ENCODE results near the gene FBN2. TPM values are rescaled to one million over a fixed set of nuclear protein-coding genes. Genes with fewer than 3 reads are reported as not detected.

The FBN2 gene
- total RNA-seq, 1 donor from 2014 or later: 0.11 TPM

- no peaks in the 10 kb centered on the region for H3K9me3 ChIP-seq
- no peak for TF ChIP-seq CTCF (IDR thresholded peaks at IDR 0.05)
- no peaks in the 10 kb centered on the region for H3K27me3 ChIP-seq
- no peaks in the 10 kb centered on the region for H3K4me1 ChIP-seq
- no peak for DNase-seq (ENCODE audit: low spot score in 2 of 2)
- H3K36me3 ChIP-seq: no peaks in the 10 kb centered on the region
- H3K27ac ChIP-seq: no peak overlapping the region
- H3K4me3 ChIP-seq: no peak overlapping the region
- intact Hi-C loops (cut with DNase I): no loop called here
Measured at GRCh38 chr5:128253880-128254279, 284.2 kb downstream of the FBN2 start.

DNA sequence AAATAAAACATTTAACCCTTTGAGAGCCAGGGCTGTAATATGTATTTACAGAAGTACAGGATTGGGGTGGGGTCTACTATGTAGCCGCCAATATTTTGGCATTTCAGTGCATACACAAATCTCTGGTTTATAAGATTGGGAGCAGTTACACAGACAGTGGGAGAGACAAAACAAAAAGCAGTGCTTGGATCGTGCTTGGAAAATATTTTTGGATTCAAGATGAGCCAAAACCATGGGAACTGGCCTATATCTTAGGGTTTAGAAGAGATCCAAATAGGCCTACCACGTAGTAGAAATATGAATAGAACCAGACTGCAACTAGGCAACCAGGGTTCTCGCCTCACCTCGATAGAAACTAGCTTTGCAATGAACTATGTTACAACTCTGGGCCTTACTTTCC is 284.9 kb downstream of the FBN2 start:
- TF ChIP-seq CTCF (IDR thresholded peaks at IDR 0.05): no peak
- Histone ChIP-seq H3K36me3 (no peaks in the 10 kb centered on the region), H3K27me3 (no peaks in the 10 kb centered on the region), H3K4me1 (no peaks in the 10 kb centered on the region), H3K9me3 (no peaks in the 10 kb centered on the region), H3K4me3 (no peak overlapping the region), H3K27ac (no peak overlapping the region)
- no peak for DNase-seq (ENCODE audit: low spot score in 2 of 2)
- intact Hi-C loops (cut with DNase I): no loop called here

GRCh38 chr5:128252756-128253155 is 285.3 kb downstream of the FBN2 start:
- Histone ChIP-seq H3K27ac (no peak overlapping the region), H3K27me3 (no peaks in the 10 kb centered on the region), H3K36me3 (no peaks in the 10 kb centered on the region), H3K4me3 (no peak overlapping the region), H3K9me3 (no peaks in the 10 kb centered on the region), H3K4me1 (no peaks in the 10 kb centered on the region)
- intact Hi-C loops (cut with DNase I): no loop called here
- TF ChIP-seq CTCF (IDR thresholded peaks at IDR 0.05): no peak
- no peak for DNase-seq (ENCODE audit: low spot score in 2 of 2)

DNA sequence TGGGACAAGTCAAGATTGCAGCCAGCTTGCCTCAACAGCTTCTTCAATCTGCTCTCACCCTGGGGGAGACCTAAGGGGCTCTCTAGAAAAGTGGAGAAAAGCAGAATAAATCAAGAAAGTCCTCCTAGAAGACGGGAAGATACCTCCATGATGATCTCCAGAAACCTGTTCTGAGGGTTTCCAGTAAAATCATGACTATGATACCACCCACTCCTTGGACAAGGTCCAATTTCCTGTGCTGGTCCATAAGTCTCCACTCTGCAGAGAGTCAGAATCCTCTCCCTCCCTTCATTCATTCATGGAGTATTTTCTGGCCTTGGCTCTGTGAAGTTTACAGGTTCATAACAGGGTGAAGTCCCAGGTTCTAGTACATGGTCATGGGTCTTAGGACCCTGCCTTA is 285.8 kb downstream of the FBN2 start:
- intact Hi-C loops (cut with DNase I): no loop called here
- no peak overlapping the region for H3K27ac ChIP-seq
- no peaks in the 10 kb centered on the region for H3K36me3 ChIP-seq
- no peaks in the 10 kb centered on the region for H3K9me3 ChIP-seq
- no peak for DNase-seq (ENCODE audit: low spot score in 2 of 2)
- H3K4me3 ChIP-seq: no peak overlapping the region
- TF ChIP-seq CTCF (IDR thresholded peaks at IDR 0.05): no peak
- no peaks in the 10 kb centered on the region for H3K4me1 ChIP-seq
- H3K27me3 ChIP-seq: no peaks in the 10 kb centered on the region

DNA sequence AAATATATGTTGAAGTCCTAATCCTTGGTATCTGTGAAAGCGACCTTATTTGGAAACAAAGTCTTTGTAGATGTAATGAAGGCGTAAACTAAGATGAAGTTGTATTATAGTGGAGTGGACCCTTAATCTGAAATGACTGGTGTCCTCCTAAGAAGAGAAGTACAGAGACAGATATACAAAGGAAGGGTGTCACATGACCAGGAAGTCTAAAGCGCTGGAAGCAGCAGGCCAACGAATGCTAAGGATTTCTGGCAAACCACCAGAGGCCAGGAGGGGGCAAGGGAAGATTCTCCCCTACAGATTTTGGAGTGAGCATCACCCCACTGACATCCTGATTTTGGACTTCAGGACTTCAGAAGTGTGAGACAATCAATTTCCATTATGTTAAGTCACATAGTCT is 292.1 kb downstream of the FBN2 start:
- no peak for TF ChIP-seq CTCF (IDR thresholded peaks at IDR 0.05)
- H3K4me3 ChIP-seq: no peak overlapping the region
- H3K27me3 ChIP-seq: no peaks in the 10 kb centered on the region
- H3K36me3 ChIP-seq: no peaks in the 10 kb centered on the region
- intact Hi-C loops (cut with DNase I): no loop called here
- no peaks in the 10 kb centered on the region for H3K4me1 ChIP-seq
- no peaks in the 10 kb centered on the region for H3K9me3 ChIP-seq
- H3K27ac ChIP-seq: no peak overlapping the region
- no peak for DNase-seq (ENCODE audit: low spot score in 2 of 2)

DNA sequence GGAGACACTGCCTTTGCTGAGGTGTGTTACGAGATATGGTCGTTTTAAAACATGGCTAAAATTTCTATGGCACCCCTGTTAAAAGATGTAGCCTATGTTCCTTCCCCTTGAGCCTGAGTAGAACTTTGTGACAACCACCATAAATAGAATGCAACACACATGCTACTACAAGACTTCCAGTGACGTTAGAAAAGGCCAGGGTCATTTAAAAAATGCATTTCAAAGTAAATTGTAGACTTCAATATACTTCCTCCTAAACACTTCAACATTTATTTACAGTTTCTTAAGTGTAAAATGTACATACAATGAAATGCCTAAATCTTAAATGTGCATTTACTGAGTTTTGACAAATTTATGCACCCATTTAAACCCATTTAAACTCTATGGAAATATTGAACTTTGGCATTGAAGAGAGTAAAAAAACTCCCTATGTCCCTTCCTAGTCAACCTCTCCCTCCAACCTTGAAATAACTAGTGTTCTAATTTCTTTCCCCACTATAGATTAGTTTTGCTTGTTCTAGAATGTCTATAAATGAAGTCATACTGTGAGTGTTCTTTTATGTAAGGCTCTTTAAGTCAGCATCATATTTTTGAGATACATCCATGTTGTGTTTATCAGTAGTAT is 294.0 kb downstream of the FBN2 start:
- H3K27me3 ChIP-seq: no peaks in the 10 kb centered on the region
- H3K4me1 ChIP-seq: no peaks in the 10 kb centered on the region
- no peaks in the 10 kb centered on the region for H3K9me3 ChIP-seq
- no peak for TF ChIP-seq CTCF (IDR thresholded peaks at IDR 0.05)
- no peak overlapping the region for H3K27ac ChIP-seq
- DNase-seq (ENCODE audit: low spot score in 2 of 2): no peak
- no peaks in the 10 kb centered on the region for H3K36me3 ChIP-seq
- H3K4me3 ChIP-seq: no peak overlapping the region
- intact Hi-C loops (cut with DNase I): no loop called here

Measured in ascending aorta (tissue), 2 donors.